HepG2 (cell line): Measurements from ENCODE around the gene PACS1. TPM values are rescaled to one million over a fixed set of nuclear protein-coding genes. Genes with fewer than 3 reads are reported as not detected.

Experiments
- ELF1 ChIP-seq: sonication (generic); formaldehyde crosslinking; IDR thresholded peaks from 2 replicates; pipeline ENCODE4 v1.4.0; 2020; ENCODE audit warnings: missing genetic modification reagents
- ERF ChIP-seq: IDR thresholded peaks from 2 replicates; pipeline ENCODE4 v1.6.1; 2018; ENCODE audit warnings: missing biosample characterization, missing genetic modification reagents
- HOMEZ ChIP-seq: IDR thresholded peaks from 2 replicates; pipeline ENCODE4 v1.6.1; 2016; ENCODE audit warnings: low read depth
- KMT2B ChIP-seq: IDR thresholded peaks from 2 replicates; pipeline ENCODE4 v1.6.1; 2016; ENCODE audit warnings: missing genetic modification reagents, missing compliant biosample characterization
- MEF2D ChIP-seq: sonication (generic); formaldehyde crosslinking; IDR thresholded peaks from 2 replicates; pipeline ENCODE4 v1.5.1; 2020; ENCODE audit warnings: mild to moderate bottlenecking, missing genetic modification reagents
- MLLT10 ChIP-seq: sonication (generic); formaldehyde crosslinking; IDR thresholded peaks from 2 replicates; pipeline ENCODE4 v1.4.0; 2020; ENCODE audit warnings: missing genetic modification reagents
- RARA ChIP-seq: IDR thresholded peaks from 2 replicates; pipeline ENCODE4 v1.6.1; 2016; ENCODE audit warnings: missing genetic modification reagents, missing compliant biosample characterization
- REPIN1 ChIP-seq: sonication (generic); formaldehyde crosslinking; IDR thresholded peaks from 2 replicates; pipeline ENCODE4 v1.8.0; 2022; ENCODE audit warnings: missing genetic modification reagents, low read depth, mild to moderate bottlenecking, borderline replicate concordance
- SAP130 ChIP-seq: IDR thresholded peaks from 2 replicates; pipeline ENCODE4 v1.6.1; 2016; ENCODE audit warnings: low read depth
- SCMH1 ChIP-seq: sonication (generic); formaldehyde crosslinking; IDR thresholded peaks from 2 replicates; pipeline ENCODE4 v1.9.0; 2021; ENCODE audit warnings: missing genetic modification reagents, mild to moderate bottlenecking, borderline replicate concordance
- SMAD9 ChIP-seq: sonication (generic); formaldehyde crosslinking; IDR thresholded peaks from 2 replicates; pipeline ENCODE4 v1.5.1; 2020; ENCODE audit warnings: mild to moderate bottlenecking, missing genetic modification reagents
- TP53 ChIP-seq: sonication (generic); formaldehyde crosslinking; conservative IDR thresholded peaks from 2 replicates; pipeline ENCODE4 v1.4.0; 2020; ENCODE audit warnings: missing genetic modification reagents
- TRAFD1 ChIP-seq: sonication (generic); formaldehyde crosslinking; IDR thresholded peaks from 2 replicates; pipeline ENCODE4 v1.5.1; 2020; ENCODE audit warnings: missing genetic modification reagents, mild to moderate bottlenecking, borderline replicate concordance
- ZBTB8A ChIP-seq: sonication (generic); formaldehyde crosslinking; IDR thresholded peaks from 2 replicates; pipeline ENCODE4 v1.4.0; 2020; ENCODE audit warnings: mild to moderate bottlenecking, low read depth, missing genetic modification reagents, borderline replicate concordance
- ZFP36 ChIP-seq: fragments of 150-350 bp; IDR thresholded peaks from 2 replicates; pipeline ENCODE4 v1.6.1; 2018; ENCODE audit warnings: borderline replicate concordance, low read length, low read depth; ENCODE audit not compliant: partially characterized antibody
- ZFP36L2 ChIP-seq: sonication (generic); formaldehyde crosslinking; IDR thresholded peaks from 2 replicates; pipeline ENCODE4 v1.4.0; 2020; ENCODE audit warnings: missing genetic modification reagents
- ZFX ChIP-seq: sonication (generic); formaldehyde crosslinking; IDR thresholded peaks from 2 replicates; pipeline ENCODE4 v1.4.0; 2020; ENCODE audit warnings: mild to moderate bottlenecking, low read depth, missing genetic modification reagents, moderate library complexity
- ZNF224 ChIP-seq: sonication (generic); formaldehyde crosslinking; IDR thresholded peaks from 2 replicates; pipeline ENCODE4 v1.5.0; 2020; ENCODE audit warnings: mild to moderate bottlenecking, missing genetic modification reagents
- ZNF256 ChIP-seq: sonication (generic); formaldehyde crosslinking; conservative IDR thresholded peaks from 2 replicates; pipeline ENCODE4 v1.4.0; 2020; ENCODE audit warnings: missing genetic modification reagents
- ZNF362 ChIP-seq: sonication (generic); formaldehyde crosslinking; IDR thresholded peaks from 2 replicates; pipeline ENCODE4 v1.4.0; 2020; ENCODE audit warnings: missing genetic modification reagents, mild to moderate bottlenecking, borderline replicate concordance
- ZNF512B ChIP-seq: sonication (generic); formaldehyde crosslinking; IDR thresholded peaks from 2 replicates; pipeline ENCODE4 v1.5.1; 2020; ENCODE audit warnings: missing genetic modification reagents, mild to moderate bottlenecking, borderline replicate concordance
- ZNF713 ChIP-seq: sonication (generic); formaldehyde crosslinking; IDR thresholded peaks from 2 replicates; pipeline ENCODE4 v1.4.0; 2020; ENCODE audit warnings: mild to moderate bottlenecking, missing genetic modification reagents
- polyA plus RNA-seq, 8 experiments: library from polyadenylated mRNA; depleted of rRNA in 3 of 8; stranded (reverse) in 7 of 8; unstranded in 1 of 8; fragments of >200 nt; fragmentation: Illumina TruSeq in 4 of 8; extraction: Trizol in 4 of 8; gene quantifications; 2 replicates each; pipeline versions ENCODE4 v1.2.1 to v1.2.3, GENCODE V29; 2011 to 2016; ENCODE audit warnings: low read depth in 4 of 8, missing spikeins in 1 of 8, mixed read lengths in 1 of 8; ENCODE audit not compliant: insufficient read depth in 1 of 8
- total RNA-seq, 5 experiments: library from RNA; depleted of rRNA; stranded (reverse); fragments of >200 nt; fragmentation: Illumina TruSeq; extraction: Trizol; gene quantifications; 2 replicates each; pipeline ENCODE4 v1.2.3, GENCODE V29; 2016; ENCODE audit warnings: low read depth in 1 of 5

PACS1 gene
- total and polyA plus RNA-seq, 2 of the 13 experiments (the other 11 are each of a cell fraction or from before 2014, with no cell fraction given), result 7.6 to 8.6 TPM

- peak; percentile 54; the same call in 1 of the 2 replicates for TF ChIP-seq TRAFD1 (CRISPR knock-in tag)
- TF ChIP-seq REPIN1 (CRISPR knock-in tag), result peak; percentile 79; the same call in 1 of the 2 replicates
- TF ChIP-seq ERF (CRISPR knock-in tag), result peak; percentile 65; the same call in 1 of the 2 replicates
- peak; percentile 64; the same call in 1 of the 2 replicates for TF ChIP-seq KMT2B (CRISPR knock-in tag)
- TF ChIP-seq SMAD9 (CRISPR knock-in tag), result no peak
- TF ChIP-seq ZFP36, result no peak
- TF ChIP-seq HOMEZ (CRISPR knock-in tag), result 0 out of 2 replicates have a peak, but pooled peaks have one; percentile 25
- TF ChIP-seq ZFX (CRISPR knock-in tag), result peak; percentile 49; the same call in 1 of the 2 replicates
- TF ChIP-seq ELF1 (CRISPR knock-in tag), result peak; percentile 83
- TF ChIP-seq ZBTB8A (CRISPR knock-in tag), result no peak
- no peak for TF ChIP-seq SCMH1 (CRISPR knock-in tag)
- TF ChIP-seq MLLT10 (CRISPR knock-in tag), result no peak
- no peak for TF ChIP-seq MEF2D (CRISPR knock-in tag)
- no peak for TF ChIP-seq ZNF512B (CRISPR knock-in tag)
- TF ChIP-seq ZFP36L2, result peak; percentile 41; the same call in 1 of the 2 replicates
- TF ChIP-seq ZNF362 (CRISPR knock-in tag), result no peak; the same call in 1 of the 2 replicates
- peak; percentile 46 for TF ChIP-seq RARA (CRISPR knock-in tag)
- 0 out of 2 replicates have a peak, but pooled peaks have one; percentile 35 for TF ChIP-seq ZNF256 (CRISPR knock-in tag)
- no peak for TF ChIP-seq ZNF224
- no peak for TF ChIP-seq ZNF713 (CRISPR knock-in tag)
- TF ChIP-seq TP53, result no peak
- TF ChIP-seq SAP130 (CRISPR knock-in tag), result peak; percentile 85
Observed at GRCh38 chr11:66222358-66223149, 152.5 kb downstream of the PACS1 start (continued).
